ENCODE results near the gene BOD1L1.

The BOD1L1 gene

GRCh38 chr4:13627606-13628311 lies at the start of gene BOD1L1:
TSS of gene BOD1L1 (minus strand) at chr4:13627725. CDS start at chr4:13627587, 138 bp downstream.
- peak; percentile 88 for DNase-seq

GRCh38 chr4:13674971-13675370 lies 47.4 kb upstream of the BOD1L1 start:
- no peak for DNase-seq

- DNase-seq, result no peak
These were observed 45.6 kb upstream of the BOD1L1 start for GRCh38 chr4:13673167-13673566.

- DNase-seq, result no peak
These were observed 43.1 kb upstream of the BOD1L1 start for GRCh38 chr4:13670456-13671160.

- no peak for DNase-seq
These were observed 38.5 kb upstream of the BOD1L1 start for GRCh38 chr4:13665701-13666660.

- no peak for DNase-seq
These were observed 32.0 kb upstream of the BOD1L1 start for GRCh38 chr4:13659341-13660070.

GRCh38 chr4:13656569-13657405 lies 29.3 kb upstream of the BOD1L1 start:
- peak; percentile 37 for DNase-seq

GRCh38 chr4:13654162-13654797 lies 26.8 kb upstream of the BOD1L1 start:
- DNase-seq, result peak; percentile 74

- no peak for DNase-seq
These were observed 26.2 kb upstream of the BOD1L1 start for GRCh38 chr4:13653766-13654161.

GRCh38 chr4:13647031-13647430 lies 19.5 kb upstream of the BOD1L1 start:
- peak; percentile 7 for DNase-seq

- no peak for DNase-seq
These were observed 17.6 kb upstream of the BOD1L1 start for GRCh38 chr4:13645075-13645474.

GRCh38 chr4:13642170-13642950 lies 14.8 kb upstream of the BOD1L1 start:
- DNase-seq, result no peak

- no peak for DNase-seq
These were observed 13.6 kb upstream of the BOD1L1 start for GRCh38 chr4:13641084-13641483.

GRCh38 chr4:13640149-13640940 lies 12.8 kb upstream of the BOD1L1 start:
- no peak for DNase-seq

GRCh38 chr4:13635286-13635799 lies 7.8 kb upstream of the BOD1L1 start:
- no peak for DNase-seq

- DNase-seq, result no peak
These were observed 6.1 kb upstream of the BOD1L1 start for GRCh38 chr4:13633671-13634070.

GRCh38 chr4:13627178-13627605 lies 333 bp downstream of the BOD1L1 start:
- peak; percentile 33 for DNase-seq

GRCh38 chr4:13626492-13627177 lies 890 bp downstream of the BOD1L1 start:
- DNase-seq, result no peak
